ENCODE data around the gene NME9.

- TF ChIP-seq POLR2A (IDR thresholded peaks at IDR 0.05) = no peak
- TF ChIP-seq POLR2AphosphoS5 (IDR thresholded peaks at IDR 0.05) = no peak
- TF ChIP-seq, protein P1, sequence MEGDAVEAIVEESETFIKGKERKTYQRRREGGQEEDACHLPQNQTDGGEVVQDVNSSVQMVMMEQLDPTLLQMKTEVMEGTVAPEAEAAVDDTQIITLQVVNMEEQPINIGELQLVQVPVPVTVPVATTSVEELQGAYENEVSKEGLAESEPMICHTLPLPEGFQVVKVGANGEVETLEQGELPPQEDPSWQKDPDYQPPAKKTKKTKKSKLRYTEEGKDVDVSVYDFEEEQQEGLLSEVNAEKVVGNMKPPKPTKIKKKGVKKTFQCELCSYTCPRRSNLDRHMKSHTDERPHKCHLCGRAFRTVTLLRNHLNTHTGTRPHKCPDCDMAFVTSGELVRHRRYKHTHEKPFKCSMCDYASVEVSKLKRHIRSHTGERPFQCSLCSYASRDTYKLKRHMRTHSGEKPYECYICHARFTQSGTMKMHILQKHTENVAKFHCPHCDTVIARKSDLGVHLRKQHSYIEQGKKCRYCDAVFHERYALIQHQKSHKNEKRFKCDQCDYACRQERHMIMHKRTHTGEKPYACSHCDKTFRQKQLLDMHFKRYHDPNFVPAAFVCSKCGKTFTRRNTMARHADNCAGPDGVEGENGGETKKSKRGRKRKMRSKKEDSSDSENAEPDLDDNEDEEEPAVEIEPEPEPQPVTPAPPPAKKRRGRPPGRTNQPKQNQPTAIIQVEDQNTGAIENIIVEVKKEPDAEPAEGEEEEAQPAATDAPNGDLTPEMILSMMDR (IDR thresholded peaks at IDR 0.05) = no peak
- no peak for TF ChIP-seq EP300 (IDR thresholded peaks at IDR 0.05)
Measured at GRCh38 chr3:138327831-138328230, 1.8 kb downstream of the NME9 start.

Measured in suprapubic skin (tissue), 4 donors.